CD4-positive, alpha-beta T cell treated with Interleukin-1 beta for 1 hour (primary cell): ENCODE results near the gene PPL.
"Not testable (repeated sequence)": the region's sequence is repeated elsewhere in the genome, so short reads cannot be mapped to it uniquely, and the experiment has no call there.

ENCODE experiments used
- DNase-seq, 2 donors: peaks; one replicate each; pipeline ENCODE4 v3.0.0-alpha.2; 2020 to 2022

PPL gene

DNA sequence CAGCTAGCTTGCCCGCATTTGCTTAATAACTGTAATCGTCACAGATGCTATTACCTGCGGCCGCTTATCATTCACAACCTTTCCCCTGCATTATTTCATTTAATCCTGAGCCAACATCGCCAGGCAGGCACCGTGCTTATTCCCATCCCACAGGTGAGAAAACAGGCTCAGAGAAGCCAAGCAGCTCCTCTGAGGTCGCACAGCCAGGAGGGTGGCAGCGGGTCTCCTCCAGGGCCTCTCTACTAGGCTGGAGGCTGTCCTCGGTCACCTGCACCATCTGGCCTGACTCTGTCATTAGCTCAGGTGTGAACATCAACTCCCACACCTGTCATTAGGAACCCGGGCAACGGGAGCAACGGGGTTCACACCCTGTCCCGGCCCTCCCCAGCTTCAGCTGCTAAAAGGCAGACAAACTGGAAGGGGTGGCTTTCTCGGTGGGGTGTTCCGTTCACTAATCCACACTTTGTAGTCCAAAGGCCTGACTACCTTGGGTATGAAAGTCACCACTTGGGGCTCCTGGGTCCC, 3.0 kb downstream of the PPL start:
- no peak for DNase-seq

DNA sequence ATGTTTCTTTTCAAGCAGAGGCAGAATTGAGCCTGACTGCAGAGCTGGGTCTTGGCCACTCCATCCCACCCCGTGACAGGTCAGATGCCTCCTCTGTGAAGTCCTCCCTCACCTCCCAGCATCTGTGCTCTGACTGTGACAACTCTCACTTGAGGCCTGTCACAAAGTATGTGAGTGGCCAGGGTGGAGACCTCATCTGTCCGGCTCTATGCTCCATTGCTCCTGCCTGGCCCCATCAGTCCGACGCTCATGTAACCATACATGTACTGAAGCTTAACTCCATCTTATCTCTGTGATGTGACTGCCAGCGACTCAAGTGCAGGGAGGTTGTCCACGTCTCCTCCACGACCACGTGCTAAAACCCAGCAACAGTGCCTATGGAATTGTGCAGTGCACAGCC, 3.5 kb downstream of the PPL start:
- no peak for DNase-seq

DNA sequence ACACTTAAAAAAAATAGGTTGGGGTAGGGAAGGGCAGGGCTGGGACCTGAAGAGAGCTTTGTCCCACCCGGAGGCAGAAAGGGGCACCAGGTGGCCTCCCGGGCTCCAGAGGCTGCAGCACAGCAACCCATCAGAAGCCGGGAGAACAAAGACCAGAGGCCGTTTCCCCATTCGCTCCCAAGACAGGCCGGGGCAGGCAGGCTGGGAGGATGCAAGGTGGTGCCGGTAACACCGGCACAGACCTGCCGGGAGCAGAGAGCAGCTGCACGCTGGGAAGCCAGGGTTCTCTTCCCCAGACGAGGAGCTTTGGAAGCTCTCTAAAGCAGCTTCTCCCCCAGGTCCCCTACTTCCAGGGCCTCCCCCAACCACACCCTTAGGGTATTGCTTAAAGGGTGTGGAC, 5.6 kb downstream of the PPL start:
- no peak for DNase-seq

DNA sequence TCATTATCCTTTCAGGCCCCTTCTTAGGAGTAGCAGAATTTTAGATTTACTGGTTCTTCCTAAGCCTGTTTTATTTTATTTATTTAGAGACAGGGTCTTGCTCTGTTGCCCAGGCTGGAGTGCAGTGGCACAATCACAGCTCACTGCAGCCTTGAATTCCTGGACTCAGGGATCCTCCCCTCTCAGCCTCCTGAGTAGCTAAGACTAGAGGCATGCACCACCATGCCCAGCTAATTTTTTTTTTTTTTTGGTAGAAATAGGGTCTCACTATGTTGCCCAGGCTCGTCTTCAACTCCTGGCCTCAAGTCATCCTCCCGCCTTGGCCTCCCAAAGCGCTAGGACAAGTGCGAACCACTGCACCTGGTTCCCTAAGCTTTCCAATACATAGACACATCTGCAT, 7.3 kb downstream of the PPL start:
- not testable (repeated sequence) for DNase-seq

DNA sequence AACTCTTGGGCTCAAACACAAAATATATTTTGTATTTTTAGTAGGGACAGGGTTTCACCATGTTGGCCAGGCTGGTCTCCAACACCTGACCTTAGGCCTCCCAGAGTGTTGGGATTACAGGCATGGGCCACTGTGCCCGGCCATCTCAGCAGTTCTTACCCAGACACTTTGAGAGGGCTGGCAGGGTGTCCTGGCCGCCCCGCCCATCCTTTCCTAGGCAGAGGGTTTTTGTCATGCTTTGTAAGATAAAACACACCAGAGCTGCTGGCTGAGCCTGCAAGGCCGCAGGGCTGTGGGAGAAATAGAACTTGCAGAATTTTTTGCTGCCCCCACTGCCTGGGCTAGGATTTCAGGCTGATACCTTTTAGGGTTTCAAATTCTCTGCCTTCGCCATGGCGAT, 8.7 kb downstream of the PPL start:
- DNase-seq: no peak

DNA sequence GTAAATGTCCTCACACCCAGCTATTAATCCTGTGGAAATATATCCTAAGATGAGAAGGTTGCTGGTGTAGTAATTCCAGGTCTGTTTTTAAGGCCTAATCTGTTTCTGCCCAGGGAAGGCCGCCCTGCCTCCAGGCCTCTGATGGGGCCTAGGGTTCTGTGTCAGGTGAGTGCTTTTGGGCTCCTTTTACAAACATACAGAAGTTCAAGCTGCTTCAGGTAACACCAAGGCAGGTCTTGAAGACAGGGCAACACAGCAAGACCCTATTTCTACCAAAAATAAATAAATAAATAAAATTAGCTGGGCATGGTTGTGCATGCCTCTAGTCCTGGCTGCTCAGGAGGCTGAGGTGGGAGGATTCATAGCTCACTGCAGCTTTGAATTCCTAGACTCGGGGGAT, 9.3 kb downstream of the PPL start:
- DNase-seq: no peak

- DNase-seq: no peak
Observed at GRCh38 chr16:4926928-4927327, 10.0 kb downstream of the PPL start.

GRCh38 chr16:4925791-4926190, 11.2 kb downstream of the PPL start:
- DNase-seq: no peak

DNA sequence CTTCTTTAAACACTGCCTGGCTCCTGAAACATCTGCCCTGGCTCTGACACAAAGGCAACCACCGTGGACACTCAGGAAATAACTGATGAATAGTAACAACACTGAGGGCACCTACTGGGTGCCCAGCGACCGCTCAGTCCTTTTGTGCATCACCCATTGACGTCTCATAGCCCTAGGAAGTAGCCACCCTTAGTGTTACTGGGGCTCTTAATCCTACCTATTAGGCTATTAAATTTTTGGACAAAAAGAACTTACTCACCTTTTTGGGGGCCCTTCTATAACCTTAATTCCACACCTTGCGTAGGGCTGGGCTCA, 11.7 kb downstream of the PPL start:
- no peak for DNase-seq

- no peak for DNase-seq
Observed at GRCh38 chr16:4924593-4925292, 12.2 kb downstream of the PPL start.

GRCh38 chr16:4923853-4924252, 13.1 kb downstream of the PPL start:
- no peak for DNase-seq

DNA sequence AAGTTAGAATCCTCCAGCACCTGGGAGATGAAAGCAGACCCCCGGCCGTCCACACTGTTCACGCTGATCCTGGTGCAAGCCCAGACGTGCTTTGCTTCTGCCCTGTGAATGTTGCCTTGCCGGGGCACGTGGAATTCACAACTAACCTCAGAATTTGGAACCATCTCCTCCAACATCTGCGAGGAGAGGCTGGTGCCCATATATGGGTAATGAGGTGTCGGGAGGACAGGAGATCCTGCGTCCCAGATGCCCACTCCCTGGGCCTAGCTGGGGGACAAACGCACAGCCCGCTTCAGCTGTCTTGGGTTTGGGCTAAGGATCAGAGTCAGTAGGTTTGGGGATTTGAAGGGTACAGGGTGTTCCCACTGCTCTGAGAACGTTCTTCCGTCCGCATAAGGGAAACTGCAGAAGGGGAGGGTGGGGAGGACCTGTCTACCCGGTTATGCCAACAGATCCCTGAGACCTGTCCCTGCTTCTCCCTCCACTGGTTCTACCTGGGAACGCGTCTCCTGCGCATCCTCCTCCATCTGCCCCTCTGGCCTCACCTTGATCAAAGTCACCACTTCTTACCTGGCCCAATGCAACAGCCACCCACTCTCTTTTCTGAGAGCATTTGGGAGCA, 14.1 kb downstream of the PPL start:
- DNase-seq: no peak

DNA sequence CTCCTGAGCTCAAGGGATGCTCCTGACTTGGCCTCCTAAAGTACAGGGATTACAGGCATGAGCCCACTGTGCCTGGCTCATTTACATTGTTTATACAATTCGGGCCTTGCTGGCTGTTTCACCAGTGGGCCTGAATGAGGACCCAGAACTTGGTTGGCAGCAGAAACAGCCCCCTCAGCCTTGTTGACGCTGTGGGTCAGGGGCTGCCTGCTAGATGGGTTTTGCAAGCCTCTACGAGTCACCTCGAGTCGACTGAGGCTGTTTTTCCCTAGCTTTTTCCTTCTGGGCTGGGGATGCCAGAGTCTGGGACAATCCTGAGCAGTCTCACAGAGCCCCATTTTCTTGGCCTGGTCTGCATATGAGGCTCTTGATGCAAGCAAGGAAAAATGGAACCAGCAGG, 16.1 kb downstream of the PPL start:
- DNase-seq: no peak

DNA sequence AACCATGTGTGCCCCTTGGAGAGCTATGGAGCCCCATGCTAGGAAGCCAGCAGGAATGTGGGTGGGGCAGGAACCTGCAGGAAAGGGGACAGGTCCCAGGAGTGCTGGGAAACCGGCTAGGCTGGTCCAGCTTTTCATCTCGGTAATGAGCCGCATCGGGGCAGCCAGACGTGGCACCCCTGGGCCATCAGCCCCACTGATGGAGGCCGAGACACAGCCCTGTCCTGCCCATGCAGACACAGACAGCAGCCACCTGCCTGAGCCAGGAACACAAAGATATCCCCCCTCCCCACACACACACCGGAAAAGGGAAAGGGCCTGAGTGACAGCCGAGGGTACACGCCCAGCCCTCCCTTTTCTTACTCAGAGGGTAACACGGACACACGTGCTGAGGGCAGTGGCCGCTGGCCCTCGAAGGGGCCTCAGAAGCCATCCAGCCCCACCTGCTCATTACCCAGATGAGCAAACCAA, 18.1 kb downstream of the PPL start:
- no peak for DNase-seq

DNA sequence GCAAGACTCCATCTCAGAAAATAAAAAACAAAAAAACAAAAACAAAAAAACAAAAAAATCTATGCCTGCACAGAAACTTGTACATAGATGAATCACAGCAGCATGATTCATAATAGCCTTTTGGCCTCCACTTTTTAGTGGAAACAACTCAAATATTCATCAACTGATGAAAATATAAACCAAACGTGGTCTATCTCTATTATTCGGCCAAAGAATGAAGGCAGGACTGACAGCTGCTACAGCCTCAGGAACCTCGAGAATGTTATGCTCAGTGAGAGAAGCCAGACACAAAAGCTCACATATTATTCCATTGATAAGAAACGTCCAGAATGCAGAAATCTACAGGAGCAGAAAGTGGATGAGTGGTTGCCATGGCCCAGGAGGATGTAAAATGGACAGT, 19.8 kb downstream of the PPL start:
- no peak for DNase-seq

DNA sequence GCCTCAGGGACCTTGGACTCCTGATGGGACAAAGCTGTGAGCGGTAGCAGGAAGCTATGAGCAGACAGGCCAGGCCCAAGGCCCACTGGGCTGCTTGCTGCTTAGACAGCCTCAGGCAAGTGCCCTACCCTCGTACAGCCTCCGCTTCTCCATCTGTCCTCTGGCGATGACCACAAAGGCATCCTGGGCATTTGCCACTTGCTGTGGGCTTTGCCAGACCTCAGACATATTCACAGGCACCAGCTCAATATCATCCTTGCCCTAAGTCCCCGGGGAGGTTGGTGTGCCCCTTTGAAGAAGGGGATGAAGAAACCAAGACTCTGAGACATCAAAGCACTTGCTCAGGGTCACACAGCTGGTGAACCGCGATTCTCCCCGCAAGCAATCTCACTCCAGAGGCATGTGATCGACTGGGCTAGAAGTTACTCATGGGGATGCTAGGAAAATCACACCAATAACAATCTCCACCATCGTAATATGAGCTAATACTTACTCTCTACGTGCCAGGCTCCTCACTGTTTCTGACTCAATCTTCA, 21.7 kb downstream of the PPL start:
- no peak for DNase-seq

GRCh38 chr16:4914528-4915225, 22.3 kb downstream of the PPL start:
- DNase-seq: no peak

- DNase-seq: no peak
Observed at GRCh38 chr16:4913774-4914525, 23.0 kb downstream of the PPL start.

DNA sequence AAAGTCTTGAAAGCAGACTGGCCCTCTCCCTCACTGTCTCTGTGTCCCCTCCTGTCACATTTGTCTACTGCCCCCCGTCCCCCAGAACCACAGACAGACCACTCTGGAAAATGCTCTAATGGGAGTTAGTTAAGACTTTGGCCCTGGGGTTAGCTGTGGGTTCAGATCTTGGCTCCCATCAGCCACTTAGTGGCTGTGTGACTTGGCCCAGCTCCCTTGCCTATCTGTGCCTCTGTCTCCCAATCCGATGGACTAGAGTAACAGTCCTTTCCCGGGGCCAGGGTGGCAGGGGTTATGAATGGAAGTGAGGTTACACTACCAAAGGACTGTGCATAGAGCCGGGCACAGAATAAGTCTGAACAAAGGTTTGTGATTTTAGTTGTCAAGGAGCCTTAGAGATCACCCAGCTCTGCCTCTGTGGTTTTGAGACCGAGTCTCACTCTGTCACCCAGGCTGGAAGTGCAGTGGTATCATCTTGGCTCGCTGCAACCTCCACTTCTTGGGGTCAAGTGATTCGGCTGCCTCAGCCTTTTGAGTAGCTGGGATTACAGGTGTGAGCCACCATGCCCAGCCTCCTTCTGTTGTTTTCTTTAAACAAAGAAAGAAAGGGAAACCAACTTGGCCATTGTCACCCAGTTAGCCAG, 23.7 kb downstream of the PPL start:
- DNase-seq: no peak

GRCh38 chr16:4911970-4912386, 25.0 kb downstream of the PPL start:
- DNase-seq: no peak

DNA sequence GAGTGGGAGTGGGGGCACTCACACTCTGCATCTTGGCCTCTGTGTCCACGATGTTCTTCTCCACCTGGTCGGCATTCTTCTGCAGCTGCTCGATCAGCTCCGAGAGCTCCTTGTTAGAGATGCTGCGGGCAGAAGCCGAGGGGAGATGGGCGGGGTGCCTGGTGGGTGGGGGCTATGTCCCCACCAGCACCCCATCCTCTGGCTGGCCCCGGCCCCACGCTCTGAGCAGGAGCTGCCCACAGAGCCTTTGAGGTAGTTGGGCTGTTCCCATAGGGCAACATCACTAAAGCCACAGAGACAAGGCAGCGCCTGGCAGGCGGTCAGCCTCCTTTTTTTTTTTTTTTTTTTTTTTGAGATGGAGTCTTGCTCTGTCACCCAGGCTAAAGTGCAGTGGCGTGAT, 26.1 kb downstream of the PPL start:
- no peak for DNase-seq

DNA sequence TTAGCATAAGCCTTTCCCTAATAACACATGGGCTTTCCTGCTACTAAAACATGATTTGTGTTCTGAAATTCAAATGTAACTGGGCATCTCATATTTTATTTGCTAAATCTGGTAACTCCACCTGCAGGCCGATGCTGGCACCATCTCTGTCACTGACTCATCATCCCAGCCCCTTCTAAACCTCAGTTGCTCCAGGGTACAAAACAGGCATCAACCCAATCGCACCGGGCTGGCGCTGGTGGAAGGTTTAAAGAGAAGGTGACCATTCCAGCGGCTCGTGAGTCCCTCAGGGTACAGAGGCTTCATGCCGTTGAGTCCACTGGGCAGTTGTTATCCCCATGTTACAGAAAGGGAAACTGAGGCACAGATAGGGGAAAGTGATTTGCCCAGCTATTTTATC, 27.1 kb downstream of the PPL start:
- no peak for DNase-seq
